H1 (cell line): ENCODE measurements around the gene LCLAT1. TPM values are rescaled to one million over a fixed set of nuclear protein-coding genes. Genes with fewer than 3 reads are reported as not detected.

Experiments used
- CTCF ChIA-PET: fragments of 300-600 bp; sonication (Branson Sonifier 250); formaldehyde crosslinking; loops from one replicate; lab custom pipeline; 2021; ENCODE audit not compliant: partially characterized antibody; lab: Charles Lee
- POLR2A ChIA-PET: fragments of 300-600 bp; sonication (Branson Sonifier 250); formaldehyde crosslinking; loops from one replicate; lab custom pipeline; 2021; ENCODE audit warnings: inconsistent platforms; ENCODE audit not compliant: partially characterized antibody; lab: Charles Lee
- DNase-seq, 2 experiments: peaks; one replicate each; pipeline versions ENCODE4 v3.0.0 to v3.0.0-alpha.2; 2010 to 2022; ENCODE audit warnings: low spot score in 2 of 2, low read depth in 1 of 2, mixed read lengths in 1 of 2
- FAIRE-seq: peaks from 2 replicates; lab custom pipeline; 2011; peaks lifted over from hg19 to GRCh38; lab: Jason Lieb, UNC
- H2AFZ ChIP-seq: 2 replicates; pipeline ENCODE4 v1.8.1; 2012; ENCODE audit warnings: low read length, inconsistent platforms
- H2AK5ac ChIP-seq: 2 replicates; pipeline ENCODE4 v1.6.1; 2013; ENCODE audit warnings: low read depth, low read length
- H2BK120ac ChIP-seq: replicated peaks from 2 replicates; pipeline ENCODE3; 2013; ENCODE audit warnings: low read depth, low read length, inconsistent platforms
- H2BK12ac ChIP-seq: 2 replicates; pipeline ENCODE4 v1.6.1; 2013; ENCODE audit warnings: low read depth, low read length
- H2BK15ac ChIP-seq: 2 replicates; pipeline ENCODE4 v1.6.1; 2013; ENCODE audit warnings: low read length
- H2BK20ac ChIP-seq: 2 replicates; pipeline ENCODE4 v1.6.1; 2013; ENCODE audit warnings: low read length
- H2BK5ac ChIP-seq: 2 replicates; pipeline ENCODE4 v1.6.1; 2013; ENCODE audit warnings: low read depth, low read length
- H3K14ac ChIP-seq: 2 replicates; pipeline ENCODE4 v1.6.1; 2013; ENCODE audit warnings: inconsistent platforms; ENCODE audit not compliant: insufficient read length
- H3K18ac ChIP-seq: 2 replicates; pipeline ENCODE4 v1.6.1; 2013; ENCODE audit warnings: low read length; ENCODE audit errors: extremely low read depth
- H3K23ac ChIP-seq: 2 replicates; pipeline ENCODE4 v1.6.1; 2013; ENCODE audit warnings: inconsistent platforms; ENCODE audit not compliant: insufficient read length
- H3K23me2 ChIP-seq: 2 replicates; pipeline ENCODE4 v1.6.1; 2013; ENCODE audit warnings: low read depth, low read length
- H3K27ac ChIP-seq: 2 replicates; pipeline ENCODE4 v1.6.1; 2011; ENCODE audit warnings: low read depth, low read length, inconsistent platforms
- H3K27me3 ChIP-seq, 4 experiments: replicated peaks in 1 of 4; 1 replicate in 1 of 4; 2 replicates in 3 of 4; pipeline versions ENCODE4 v1.6.1 to v1.8.1; 2011 to 2013; ENCODE audit warnings: low read length in 3 of 4, mild to moderate bottlenecking in 3 of 4, inconsistent platforms in 2 of 4, mixed read lengths in 2 of 4, moderate library complexity in 1 of 4; ENCODE audit not compliant: control insufficient read depth in 3 of 4, insufficient read depth in 3 of 4; ENCODE audit errors: extremely low read depth in 1 of 4
- H3K36me3 ChIP-seq, 4 experiments: 2 replicates each; pipeline versions ENCODE4 v1.6.1 to v1.8.1; 2011 to 2013; ENCODE audit warnings: mild to moderate bottlenecking in 4 of 4, low read length in 3 of 4, moderate library complexity in 2 of 4, control low read depth in 1 of 4, inconsistent platforms in 1 of 4; ENCODE audit not compliant: insufficient read depth in 4 of 4, control insufficient read depth in 2 of 4
- H3K4ac ChIP-seq: replicated peaks from 2 replicates; pipeline ENCODE3; 2013; ENCODE audit warnings: low read length, low read depth, mixed read lengths, inconsistent platforms; ENCODE audit not compliant: insufficient read length
- H3K4me1 ChIP-seq, 4 experiments: replicated peaks in 1 of 4; 1 replicate in 1 of 4; 2 replicates in 3 of 4; pipeline versions ENCODE4 v1.6.1 to v1.8.1; 2011 to 2013; ENCODE audit warnings: low read length in 3 of 4, inconsistent platforms in 2 of 4, mixed read lengths in 1 of 4; ENCODE audit not compliant: insufficient read depth in 4 of 4, control insufficient read depth in 3 of 4
- H3K4me2 ChIP-seq, 2 experiments: 2 replicates each; pipeline versions ENCODE4 v1.6.1 to v1.8.1; 2011 to 2013; ENCODE audit warnings: low read depth in 2 of 2, low read length in 2 of 2, control low read depth in 1 of 2, inconsistent platforms in 1 of 2, mild to moderate bottlenecking in 1 of 2; ENCODE audit not compliant: insufficient read depth in 1 of 2
- H3K4me3 ChIP-seq, 4 experiments: fragments of 200-600, 300-600 bp in 1 of 4; sonication (generic), shearing (Covaris generic), sonication (Bioruptor Twin) in 1 of 4; 2 replicates each; pipeline versions ENCODE4 v1.5.1 to v1.8.1; 2011 to 2016; ENCODE audit warnings: low read length in 4 of 4, low read depth in 3 of 4, control low read depth in 2 of 4, inconsistent platforms in 2 of 4, mild to moderate bottlenecking in 2 of 4, mixed read lengths in 1 of 4, moderate library complexity in 1 of 4; ENCODE audit not compliant: insufficient read depth in 2 of 4; ENCODE audit errors: extremely low read depth in 1 of 4
- H3K56ac ChIP-seq: replicated peaks from 2 replicates; pipeline ENCODE3; 2013; ENCODE audit warnings: low read depth, mild to moderate bottlenecking, mixed read lengths, low read length, inconsistent platforms; ENCODE audit not compliant: insufficient read length
- H3K79me1 ChIP-seq: 2 replicates; pipeline ENCODE4 v1.6.1; 2013; ENCODE audit warnings: low read depth, low read length, control low read depth
- H3K79me2 ChIP-seq, 2 experiments: 2 replicates each; pipeline versions ENCODE4 v1.6.1 to v1.8.1; 2012 to 2013; ENCODE audit warnings: low read length in 2 of 2, mild to moderate bottlenecking in 2 of 2, inconsistent platforms in 1 of 2; ENCODE audit not compliant: insufficient read depth in 2 of 2, control insufficient read depth in 1 of 2
- H3K9ac ChIP-seq, 4 experiments: replicated peaks in 1 of 4; 1 replicate in 1 of 4; 2 replicates in 3 of 4; pipeline versions ENCODE4 v1.6.1 to v1.8.1; 2011 to 2013; ENCODE audit warnings: low read depth in 3 of 4, low read length in 3 of 4, control low read depth in 2 of 4, mild to moderate bottlenecking in 2 of 4, moderate library complexity in 2 of 4, inconsistent platforms in 1 of 4; ENCODE audit errors: extremely low read depth in 1 of 4
- H3K9me3 ChIP-seq, 2 experiments: 2 replicates each; pipeline versions ENCODE4 v1.6.1 to v1.8.1; 2012 to 2013; ENCODE audit warnings: mild to moderate bottlenecking in 2 of 2, moderate library complexity in 2 of 2, control low read depth in 1 of 2, inconsistent platforms in 1 of 2, low read depth in 1 of 2, low read length in 1 of 2, mixed read lengths in 1 of 2; ENCODE audit not compliant: insufficient read depth in 2 of 2
- H4K20me1 ChIP-seq, 2 experiments: replicated peaks in 1 of 2; 2 replicates each; pipeline versions ENCODE3 to v1.8.1; 2011 to 2013; ENCODE audit warnings: inconsistent platforms in 2 of 2, low read length in 2 of 2, mild to moderate bottlenecking in 1 of 2; ENCODE audit not compliant: insufficient read depth in 2 of 2, control insufficient read depth in 1 of 2
- H4K5ac ChIP-seq: 2 replicates; pipeline ENCODE4 v1.6.1; 2013; ENCODE audit warnings: low read length, low read depth, mixed read lengths, inconsistent platforms; ENCODE audit not compliant: insufficient read length
- H4K8ac ChIP-seq: 2 replicates; pipeline ENCODE4 v1.8.0; 2013; ENCODE audit warnings: mild to moderate bottlenecking, moderate library complexity, low read length, inconsistent platforms; ENCODE audit not compliant: insufficient read depth; ENCODE audit errors: extremely low read depth
- H4K91ac ChIP-seq: replicated peaks from 2 replicates; pipeline ENCODE3; 2013; ENCODE audit warnings: low read length, mixed read lengths, inconsistent platforms; ENCODE audit not compliant: insufficient read length
- SP1 ChIP-seq: IDR thresholded peaks from 2 replicates; pipeline ENCODE4 v1.6.1; 2011; ENCODE audit warnings: low read depth, low read length
- WGBS, 2 experiments: shearing (Covaris generic) in 1 of 2; methylation state at CpG; one replicate each; pipeline versions ENCODE4 v1.1.6 to v1.1.7; 2013 to 2015; ENCODE audit warnings: low lambda C conversion rate in 2 of 2, mixed read lengths in 2 of 2, inconsistent platforms in 1 of 2, low coverage in 1 of 2, missing lambda C conversion rate in 1 of 2; ENCODE audit not compliant: insufficient replicate concordance in 2 of 2, insufficient coverage in 1 of 2, insufficient read length in 1 of 2; ENCODE audit errors: extremely low coverage in 1 of 2, missing lambda C conversion rate in 1 of 2; 5-methylcytosine and 5-hydroxymethylcytosine counted together
- polyA plus RNA-seq, 7 experiments: library from polyadenylated mRNA; depleted of rRNA in 3 of 7; stranded (reverse) in 5 of 7; unstranded in 2 of 7; fragments of >200 nt in 5 of 7; fragments of 200-250 nt in 2 of 7; gene quantifications; 1 replicate in 5 of 7; 2 replicates in 1 of 7; 4 replicates in 1 of 7; pipeline versions ENCODE4 v1.2.1 to v1.2.3, GENCODE V29; 2011 to 2013; ENCODE audit warnings: missing spikeins in 2 of 7, mixed read lengths in 2 of 7
- total RNA-seq: library from RNA; stranded (reverse); fragmentation: NEBNext Ultra II Directional; extraction: Animal tissue kit (Norgen Biotek cat#: 25700); gene quantifications from 2 replicates; pipeline ENCODE4 v1.2.1, GENCODE V29; 2021

LCLAT1 gene
- total and polyA plus RNA-seq, 2 of the 8 experiments (the other 6 are each of a cell fraction or from before 2014, with no cell fraction given) = 7.6 to 22.0 TPM

GRCh38 chr2:30565851-30566358 is 118.9 kb downstream of the LCLAT1 start:
- Histone ChIP-seq H3K27ac (no peak overlapping the region), H2AK5ac (no peak overlapping the region)
- 94% methylated on average over 5 of the region's 5 CpGs; no CpG with 5 or more reads in 1 of the 2 experiments for WGBS, 2 experiments

More at GRCh38 chr2:30565851-30566358, 118.9 kb downstream of the LCLAT1 start:
- H3K4me1 ChIP-seq = no peaks in the 10 kb centered on the region
- H4K20me1 ChIP-seq = peaks cover 0 to 2% of the 10 kb centered on the region in 2 experiments
- no peak overlapping the region for H3K9ac ChIP-seq
- no peaks in the 10 kb centered on the region for H3K79me2 ChIP-seq
- no peak overlapping the region for H2BK12ac ChIP-seq
- no peaks in the 10 kb centered on the region for H3K9me3 ChIP-seq
- no peak overlapping the region for H3K14ac ChIP-seq
- H3K23ac ChIP-seq = no peak overlapping the region
- H2BK20ac ChIP-seq = no peak overlapping the region
- no peak for FAIRE-seq
- no peak overlapping the region for H4K8ac ChIP-seq
- H2BK15ac ChIP-seq = no peak overlapping the region
- TF ChIP-seq SP1 = no peak
- no peak overlapping the region for H3K18ac ChIP-seq
- H2BK5ac ChIP-seq = no peak overlapping the region
- H3K4ac ChIP-seq = no peak overlapping the region
- CTCF ChIA-PET = no interaction called here
- POLR2A ChIA-PET = no interaction called here
- no peaks in the 10 kb centered on the region for H3K27me3 ChIP-seq
- no peak overlapping the region for H3K4me2 ChIP-seq
- peaks cover 2% of the 10 kb centered on the region; the same call in 1 of the 2 replicates for H3K79me1 ChIP-seq
- H4K91ac ChIP-seq = no peak overlapping the region
- H3K23me2 ChIP-seq = no peaks in the 10 kb centered on the region
- no peak overlapping the region for H3K56ac ChIP-seq
- H2AFZ ChIP-seq = no peak overlapping the region
- H3K4me3 ChIP-seq = no peak overlapping the region
- no peak overlapping the region for H2BK120ac ChIP-seq
- H3K36me3 ChIP-seq = peaks cover 0 to 6% (median 2%) of the 10 kb centered on the region in 4 experiments; a peak in 1 of 8 replicates
- DNase-seq = no peak
- no peak overlapping the region for H4K5ac ChIP-seq
